HG03066 (cell line): ENCODE results near the gene TAS2R39.
A peak's percentile ranks its signal among the peaks of the same experiment; 100 is the strongest.

Experiments
- ATAC-seq: cut with Tn5 transposase; IDR thresholded peaks from one replicate; pipeline ENCODE4 v1.9.1; 2021; ENCODE audit warnings: low read depth; ENCODE audit not compliant: unreplicated experiment

TAS2R39 gene

GRCh38 chr7:143214789-143215679 lies 31.8 kb downstream of the TAS2R39 start:
- peak; percentile 92 for ATAC-seq

GRCh38 chr7:143216151-143216550 lies 32.9 kb downstream of the TAS2R39 start:
- no peak for ATAC-seq

GRCh38 chr7:143216686-143217085 lies 33.5 kb downstream of the TAS2R39 start:
- ATAC-seq, result no peak

- ATAC-seq, result no peak
Observed at GRCh38 chr7:143217806-143218205, 34.6 kb downstream of the TAS2R39 start.

- ATAC-seq, result no peak
Observed at GRCh38 chr7:143221286-143221685, 38.1 kb downstream of the TAS2R39 start.

- no peak for ATAC-seq
Observed at GRCh38 chr7:143221737-143222136, 38.5 kb downstream of the TAS2R39 start, which contains the start of gene TAS2R40. TAS2R40 (plus strand) TSS chr7:143222037; CDS start chr7:143222079, 42 bp downstream.

GRCh38 chr7:143222782-143223181 lies 39.6 kb downstream of the TAS2R39 start:
- no peak for ATAC-seq

- ATAC-seq, result no peak
Observed at GRCh38 chr7:143223784-143224183, 40.6 kb downstream of the TAS2R39 start.

- no peak for ATAC-seq
Observed at GRCh38 chr7:143225047-143225446, 41.8 kb downstream of the TAS2R39 start.

- no peak for ATAC-seq
Observed at GRCh38 chr7:143227806-143228205, 44.6 kb downstream of the TAS2R39 start.

GRCh38 chr7:143229054-143229790 lies 46.0 kb downstream of the TAS2R39 start:
- no peak for ATAC-seq

- no peak for ATAC-seq
Observed at GRCh38 chr7:143230602-143231457, 47.6 kb downstream of the TAS2R39 start.
